Right lobe of liver (tissue), 4 donors: ENCODE measurements around the gene BTD.

Experiments
- CTCF ChIP-seq, 4 donors: fragments of 200-600 bp in 3 of 4; fragments of 450-650 bp in 1 of 4; IDR thresholded peaks; one replicate each; pipeline versions ENCODE4 v1.5.1 to v1.8.0; 2016 to 2022; ENCODE audit warnings: antibody characterized with exemption in 4 of 4, mild to moderate bottlenecking in 2 of 4
- POLR2A ChIP-seq: fragments of 450-650 bp; IDR thresholded peaks from one replicate; pipeline ENCODE4 v1.6.1; 2017; ENCODE audit warnings: antibody characterized with exemption, mild to moderate bottlenecking
- donor health status: DM: no; HTN: no; CAD: no.
- donor health status: DM: no; HTN: no; CAD: no.
- donor health status: DM: no; HTN: yes; CAD: no.

DNA sequence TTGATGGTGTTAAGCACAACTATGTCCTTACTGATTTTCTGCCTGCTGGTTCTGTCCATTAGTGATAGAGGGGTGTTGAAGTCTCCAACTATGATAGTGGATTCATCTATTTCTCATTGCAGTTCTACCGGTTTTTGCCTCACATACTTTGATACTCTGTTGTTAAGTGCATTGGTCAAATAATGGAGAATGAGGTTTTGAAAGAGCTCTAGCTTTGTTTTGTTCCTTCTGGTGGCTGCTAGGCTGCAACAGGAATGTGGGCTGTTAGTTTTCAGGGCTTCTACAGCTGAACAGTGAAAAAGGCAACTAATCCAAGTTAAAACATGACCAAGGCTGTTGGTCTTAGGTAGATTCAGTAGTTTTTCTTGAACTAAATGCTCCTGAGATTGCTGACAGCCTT lies 62.6 kb downstream of the BTD start:
- TF ChIP-seq CTCF (IDR thresholded peaks at IDR 0.05) (no peak), POLR2A (no peak)
